HFFc6 (cell line): ENCODE results near the gene LRRC27. TPM values are rescaled to one million over a fixed set of nuclear protein-coding genes. Genes with fewer than 3 reads are reported as not detected.

Source experiments
- DNase-seq: peaks from one replicate; pipeline ENCODE4 v3.0.0-alpha.2; 2018
- H3K27ac Mint-ChIP-seq: 2 replicates; pipeline ENCODE4 v1.8.0; 2020; ENCODE audit warnings: mild to moderate bottlenecking, mixed read lengths
- H3K27me3 Mint-ChIP-seq: 2 replicates; pipeline ENCODE4 v1.8.0; 2021; ENCODE audit warnings: mild to moderate bottlenecking, moderate library complexity, mixed read lengths; ENCODE audit not compliant: insufficient read depth
- H3K36me3 Mint-ChIP-seq: 2 replicates; pipeline ENCODE4 v1.8.0; 2021; ENCODE audit warnings: low read depth, mixed read lengths
- H3K4me1 Mint-ChIP-seq: 2 replicates; pipeline ENCODE4 v1.8.0; 2020; ENCODE audit warnings: low read depth, mixed read lengths
- H3K4me3 Mint-ChIP-seq: 2 replicates; pipeline ENCODE4 v1.8.0; 2020; ENCODE audit warnings: mild to moderate bottlenecking, moderate library complexity, mixed read lengths
- H3K9me3 Mint-ChIP-seq: 2 replicates; pipeline ENCODE4 v1.8.0; 2020; ENCODE audit warnings: mild to moderate bottlenecking, mixed read lengths
- total RNA-seq, 6 experiments: library from RNA; stranded (reverse); fragmentation: NEBNext Ultra II Directional; extraction: Animal tissue kit (Norgen Biotek cat#: 25700); gene quantifications; 2 replicates in 1 of 6; 3 replicates in 5 of 6; pipeline ENCODE4 v1.2.3, GENCODE V29; 2021
- TF ChIP-seq, protein P1 (sequence below): fragments of 200-600 bp; sonication (generic); IDR thresholded peaks from 2 replicates; pipeline ENCODE4 v1.5.0; 2021; ENCODE audit warnings: antibody characterized with exemption, mild to moderate bottlenecking

Gene LRRC27
- total RNA-seq, 6 experiments from 2014 or later, result 4.7 to 6.7 (median 6.0) TPM

DNA sequence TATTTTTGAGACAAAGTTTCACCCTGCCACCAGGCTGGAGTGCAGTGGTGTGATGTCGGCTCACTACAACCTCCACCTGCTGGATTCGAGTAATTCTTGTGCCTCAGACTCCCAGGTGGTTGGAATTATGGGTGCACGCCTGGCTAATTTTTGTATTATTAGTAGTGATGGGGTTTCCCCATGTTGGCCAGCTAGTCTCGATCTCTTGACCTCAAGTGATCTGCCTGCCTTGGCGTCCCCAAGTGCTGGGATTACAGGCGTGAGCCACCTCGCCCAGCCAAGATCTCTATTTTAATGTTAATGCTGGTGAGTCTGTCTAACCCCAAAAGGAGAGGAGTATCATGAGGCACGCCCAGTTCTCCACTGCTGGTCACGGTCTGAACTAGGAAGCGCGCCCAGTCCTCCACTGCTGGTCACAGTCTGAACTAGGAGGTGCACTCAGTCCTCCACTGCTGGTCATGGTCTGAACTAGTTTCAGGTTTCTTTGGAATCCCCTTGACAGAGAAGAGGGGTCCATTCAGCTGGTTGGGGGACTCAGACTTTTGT, 5.6 kb upstream of the LRRC27 start:
- peaks cover 7% of the 10 kb centered on the region for H3K27me3 Mint-ChIP-seq
- peaks cover 49% of the 10 kb centered on the region for H3K4me1 Mint-ChIP-seq
- peaks cover 64% of the 10 kb centered on the region for H3K36me3 Mint-ChIP-seq
- no peak for DNase-seq
- peaks cover 12% of the 10 kb centered on the region for H3K9me3 Mint-ChIP-seq
- no peak overlapping the region for H3K27ac Mint-ChIP-seq
- no peak overlapping the region for H3K4me3 Mint-ChIP-seq
- TF ChIP-seq, protein P1, sequence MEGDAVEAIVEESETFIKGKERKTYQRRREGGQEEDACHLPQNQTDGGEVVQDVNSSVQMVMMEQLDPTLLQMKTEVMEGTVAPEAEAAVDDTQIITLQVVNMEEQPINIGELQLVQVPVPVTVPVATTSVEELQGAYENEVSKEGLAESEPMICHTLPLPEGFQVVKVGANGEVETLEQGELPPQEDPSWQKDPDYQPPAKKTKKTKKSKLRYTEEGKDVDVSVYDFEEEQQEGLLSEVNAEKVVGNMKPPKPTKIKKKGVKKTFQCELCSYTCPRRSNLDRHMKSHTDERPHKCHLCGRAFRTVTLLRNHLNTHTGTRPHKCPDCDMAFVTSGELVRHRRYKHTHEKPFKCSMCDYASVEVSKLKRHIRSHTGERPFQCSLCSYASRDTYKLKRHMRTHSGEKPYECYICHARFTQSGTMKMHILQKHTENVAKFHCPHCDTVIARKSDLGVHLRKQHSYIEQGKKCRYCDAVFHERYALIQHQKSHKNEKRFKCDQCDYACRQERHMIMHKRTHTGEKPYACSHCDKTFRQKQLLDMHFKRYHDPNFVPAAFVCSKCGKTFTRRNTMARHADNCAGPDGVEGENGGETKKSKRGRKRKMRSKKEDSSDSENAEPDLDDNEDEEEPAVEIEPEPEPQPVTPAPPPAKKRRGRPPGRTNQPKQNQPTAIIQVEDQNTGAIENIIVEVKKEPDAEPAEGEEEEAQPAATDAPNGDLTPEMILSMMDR, result no peak

DNA sequence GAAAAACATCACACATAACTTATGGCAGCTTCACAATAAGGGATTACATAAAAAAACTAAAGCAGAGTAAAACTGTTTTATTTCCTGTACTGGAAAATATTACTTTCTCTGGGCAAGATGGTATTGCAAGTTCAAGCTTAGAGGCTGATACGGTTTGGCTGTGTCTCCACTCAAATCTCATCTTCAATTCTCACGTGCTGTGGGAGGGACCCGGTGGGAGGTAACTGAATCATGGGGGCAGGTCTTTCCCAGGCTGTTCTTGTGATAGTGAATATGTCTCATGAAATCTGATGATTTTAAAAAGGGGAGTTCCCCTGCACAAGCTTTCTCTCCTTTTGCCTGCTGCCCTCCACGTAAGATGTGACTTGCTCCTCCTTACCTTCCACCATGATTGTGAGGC, 5.1 kb upstream of the LRRC27 start:
- Mint-ChIP-seq H3K4me3 (no peak overlapping the region), H3K27ac (no peak overlapping the region), H3K9me3 (peaks cover 13% of the 10 kb centered on the region), H3K4me1 (peaks cover 51% of the 10 kb centered on the region), H3K27me3 (peaks cover 7% of the 10 kb centered on the region), H3K36me3 (peaks cover 64% of the 10 kb centered on the region)
- no peak for DNase-seq
- TF ChIP-seq, protein P1, result no peak

DNA sequence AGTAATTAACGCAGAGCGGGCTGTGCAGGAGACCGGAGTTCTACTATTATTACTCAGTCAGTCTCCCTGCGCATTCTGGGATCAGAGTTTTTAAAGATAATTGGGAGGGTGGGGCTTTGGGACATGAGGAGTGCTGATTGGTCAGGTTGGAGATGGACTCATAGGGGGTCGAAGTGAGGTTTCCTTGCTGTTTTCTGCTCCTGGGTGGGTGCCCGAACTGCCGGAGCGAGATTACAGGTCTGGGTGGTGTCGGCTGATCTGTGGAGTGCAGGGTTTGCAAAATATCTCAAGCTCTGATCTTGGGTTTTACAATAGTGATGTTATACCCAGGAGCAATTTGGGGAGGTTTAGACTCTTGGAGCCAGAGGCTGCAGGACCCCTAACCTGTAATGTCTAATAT, 3.9 kb upstream of the LRRC27 start:
- Mint-ChIP-seq H3K4me3 (peak overlapping the region; percentile 98; the same call in 1 of the 2 replicates), H3K27ac (no peak overlapping the region), H3K9me3 (peaks cover 13% of the 10 kb centered on the region)

DNA sequence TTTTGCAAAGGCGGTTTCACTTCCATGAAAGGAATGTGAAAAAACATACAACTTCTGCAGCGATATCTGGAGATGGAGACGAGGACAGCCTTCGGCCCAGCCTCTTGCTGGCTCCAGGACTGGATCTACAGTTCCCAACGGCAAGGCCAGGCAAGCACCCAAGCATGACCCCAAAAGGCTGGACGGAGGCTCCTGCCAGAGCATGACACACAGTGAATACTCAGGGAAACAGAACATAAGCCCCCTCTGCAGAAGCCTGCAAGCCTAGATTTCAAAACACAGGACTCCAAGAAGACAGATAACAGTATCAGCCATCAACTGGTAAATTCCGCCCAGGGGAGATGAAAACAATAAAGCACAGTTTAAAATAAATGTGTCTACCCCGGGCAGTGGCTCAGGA, 3.3 kb upstream of the LRRC27 start:
- Mint-ChIP-seq H3K4me3 (peak overlapping the region; percentile 98), H3K9me3 (peaks cover 13% of the 10 kb centered on the region), H3K27ac (peak overlapping the region; percentile 83; the same call in 1 of the 2 replicates), H3K4me1 (peaks cover 53% of the 10 kb centered on the region), H3K36me3 (peaks cover 60% of the 10 kb centered on the region), H3K27me3 (peaks cover 7% of the 10 kb centered on the region)
- TF ChIP-seq, protein P1, result no peak
- DNase-seq, result no peak

More for the DNA sequence above, 3.9 kb upstream of the LRRC27 start:
- no peak for DNase-seq
- Mint-ChIP-seq H3K27me3 (peaks cover 7% of the 10 kb centered on the region), H3K36me3 (peaks cover 64% of the 10 kb centered on the region), H3K4me1 (peaks cover 51% of the 10 kb centered on the region)
- TF ChIP-seq, protein P1, result no peak

DNA sequence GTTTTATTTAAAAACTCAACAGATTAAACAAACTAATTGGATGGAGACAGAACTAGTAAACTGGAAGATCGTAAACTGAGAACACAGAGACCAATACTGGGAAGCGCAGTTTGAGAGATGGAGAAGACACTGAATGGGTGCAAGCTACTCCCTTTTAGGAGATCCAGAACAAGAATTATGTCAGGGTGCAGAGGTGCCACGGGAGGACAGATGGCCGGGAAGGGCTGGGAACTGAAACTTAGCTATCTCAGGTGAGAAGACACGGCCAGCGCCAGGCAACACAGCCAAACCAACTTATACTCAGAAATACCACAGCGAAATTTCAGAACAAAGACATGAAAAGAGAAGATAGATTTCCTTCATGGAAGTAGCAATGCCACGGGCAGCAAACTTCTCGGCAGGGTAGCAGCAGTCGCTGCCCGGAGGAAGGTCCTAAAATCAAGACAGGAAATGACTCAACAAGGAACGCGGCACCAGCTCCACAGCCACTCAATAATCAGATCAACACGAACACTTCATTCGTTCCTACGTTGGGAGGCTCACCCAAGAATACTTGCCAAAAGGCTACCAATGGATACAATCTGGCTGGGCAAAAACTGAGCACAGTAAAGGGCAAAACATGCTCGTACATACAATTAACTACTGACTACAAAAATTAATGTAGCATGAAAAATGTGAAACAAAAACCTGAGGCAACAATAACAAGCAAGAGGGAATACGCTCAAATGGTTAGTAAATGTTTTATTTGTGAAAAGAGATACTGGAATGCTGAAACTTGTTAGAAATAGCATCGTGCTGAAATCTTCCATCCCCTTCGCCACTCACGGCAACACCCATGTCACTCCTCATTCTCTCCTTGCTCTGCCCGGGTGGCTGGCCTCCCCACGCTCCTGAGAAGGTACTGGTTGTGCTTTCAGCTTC, 2.2 kb upstream of the LRRC27 start:
- DNase-seq, result peak; percentile 66
- Mint-ChIP-seq H3K27ac (peak overlapping the region; percentile 83), H3K36me3 (peaks cover 50% of the 10 kb centered on the region), H3K9me3 (peaks cover 13% of the 10 kb centered on the region), H3K4me1 (peaks cover 44% of the 10 kb centered on the region), H3K4me3 (peak overlapping the region; percentile 98), H3K27me3 (peaks cover 7% of the 10 kb centered on the region)
- TF ChIP-seq, protein P1, result no peak
